KG1 (cell line): ENCODE measurements around the gene METTL8.
"Not testable (repeated sequence)": the region's sequence is repeated elsewhere in the genome, so short reads cannot be mapped to it uniquely, and the experiment has no call there.

Experiments
- DNase-seq: peaks from one replicate; lab custom pipeline; 2025; lab: John Stamatoyannopoulos, UW

The METTL8 gene

DNA sequence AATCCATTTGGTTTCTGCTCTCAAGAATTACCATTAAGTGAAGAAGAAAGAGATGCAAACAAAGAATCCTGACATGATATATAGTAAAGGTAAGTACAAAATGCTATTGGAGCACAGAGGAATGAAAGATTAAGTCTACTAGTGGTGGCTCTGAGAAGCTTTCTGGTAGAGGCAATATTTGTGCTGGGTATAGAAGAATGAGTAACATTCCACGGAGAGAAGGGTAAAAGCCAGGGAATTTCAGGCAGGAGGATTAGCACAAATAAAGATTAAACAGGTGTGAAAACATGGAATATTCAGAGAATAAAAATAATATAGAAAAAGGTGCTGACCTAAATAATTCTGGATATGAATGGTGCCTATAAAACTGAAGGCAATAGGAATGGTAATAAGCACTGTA, 31.8 kb downstream of the METTL8 start:
- DNase-seq = no peak

DNA sequence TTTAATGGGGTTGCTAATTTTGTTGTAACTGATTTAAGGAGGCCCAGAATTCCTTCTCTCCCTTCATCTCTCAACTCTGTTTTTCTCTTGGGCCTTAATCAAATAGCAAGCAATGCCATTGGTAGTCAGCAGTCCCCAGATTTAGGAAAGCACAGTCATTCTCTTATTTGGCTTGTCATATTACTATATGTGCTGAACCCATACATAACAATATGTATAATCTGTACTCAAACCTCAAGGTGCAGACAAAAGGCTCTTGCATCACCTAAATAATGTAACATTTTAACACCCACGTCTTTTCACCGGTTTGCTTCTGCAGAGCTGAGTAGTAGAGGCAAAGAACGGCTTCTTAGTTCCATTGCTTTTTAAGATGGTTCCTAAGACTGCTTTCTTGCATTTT, 33.4 kb downstream of the METTL8 start:
- no peak for DNase-seq

DNA sequence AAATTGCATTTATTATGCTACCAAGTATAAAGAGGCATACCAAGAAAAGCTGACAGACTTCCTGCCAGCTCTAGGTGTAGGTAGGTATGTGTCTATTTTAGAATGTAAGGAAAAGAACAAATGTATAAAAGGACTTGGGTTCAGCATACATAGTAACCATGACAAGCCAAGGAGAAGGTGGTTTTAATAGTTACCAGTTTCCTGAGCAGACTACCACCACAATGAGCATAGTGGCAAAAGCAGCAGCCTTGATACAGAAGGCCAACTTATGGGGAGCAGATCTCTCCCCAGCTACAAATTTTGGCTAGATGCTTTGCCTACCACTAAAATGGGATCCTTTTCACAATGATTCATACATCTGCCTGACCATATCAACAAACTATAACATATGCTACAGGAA, 34.5 kb downstream of the METTL8 start:
- no peak for DNase-seq

DNA sequence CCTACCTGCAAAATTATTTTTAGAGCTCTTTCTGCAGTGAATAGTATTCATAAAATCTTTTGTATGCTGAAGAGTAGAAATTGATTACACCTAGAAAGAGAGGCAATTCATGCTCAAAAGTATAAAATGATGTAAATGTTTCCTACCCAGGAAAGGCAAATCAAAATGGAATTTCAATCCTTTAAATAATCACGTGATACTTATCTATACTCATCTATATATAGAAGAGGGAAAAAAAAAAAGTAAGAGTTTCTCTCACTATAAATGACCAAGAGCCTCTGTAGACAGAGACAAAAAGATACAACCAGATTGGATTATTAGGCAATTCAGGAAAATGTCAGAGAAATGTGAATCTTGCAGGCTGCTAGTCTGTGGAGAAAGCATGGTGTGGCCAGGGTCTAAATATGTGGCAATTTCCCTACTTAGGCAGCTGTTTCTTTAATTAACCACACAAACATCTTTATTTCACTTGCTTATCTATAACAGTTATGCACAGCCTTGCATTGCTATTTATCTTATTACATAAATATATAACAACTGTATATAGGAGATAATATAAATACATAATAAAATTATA, 39.5 kb downstream of the METTL8 start:
- DNase-seq = no peak

DNA sequence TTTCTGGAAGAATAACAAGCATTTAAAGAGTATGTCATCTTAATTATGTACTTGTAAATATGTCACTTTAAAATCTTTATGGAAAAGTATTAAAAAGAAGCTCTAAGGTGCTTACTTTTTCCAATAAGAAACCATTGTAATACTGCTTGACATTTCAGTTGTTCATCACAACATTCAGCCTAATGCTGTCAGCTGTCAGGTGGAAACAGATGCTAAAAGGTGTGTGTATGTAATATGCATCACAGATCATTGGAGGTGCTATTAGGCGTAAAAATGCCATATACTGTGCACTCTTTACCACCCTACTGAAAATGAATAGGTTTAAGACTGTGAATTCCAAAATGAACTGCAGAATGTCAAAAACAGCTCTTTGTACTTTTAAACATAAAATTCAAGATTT, 40.3 kb downstream of the METTL8 start:
- no peak for DNase-seq

DNA sequence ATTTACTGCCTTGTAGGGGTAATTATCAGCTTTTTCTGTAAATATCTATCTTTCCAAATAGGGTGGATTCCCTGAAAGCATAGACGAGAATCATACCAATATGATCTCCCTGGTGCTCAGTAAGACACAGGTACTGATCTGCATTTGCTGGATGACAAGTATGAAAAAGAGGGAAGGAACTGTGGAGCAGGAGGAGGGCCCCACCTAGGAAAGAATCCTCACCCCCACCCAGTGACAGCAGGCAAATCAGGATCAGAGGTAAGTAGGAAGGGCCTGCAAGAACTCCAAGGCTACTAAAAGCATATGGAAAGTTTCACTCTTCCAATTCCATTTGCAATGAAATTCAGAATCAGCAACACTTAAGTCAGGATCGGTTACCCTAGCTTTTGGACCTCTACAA, 42.3 kb downstream of the METTL8 start:
- DNase-seq = no peak

DNA sequence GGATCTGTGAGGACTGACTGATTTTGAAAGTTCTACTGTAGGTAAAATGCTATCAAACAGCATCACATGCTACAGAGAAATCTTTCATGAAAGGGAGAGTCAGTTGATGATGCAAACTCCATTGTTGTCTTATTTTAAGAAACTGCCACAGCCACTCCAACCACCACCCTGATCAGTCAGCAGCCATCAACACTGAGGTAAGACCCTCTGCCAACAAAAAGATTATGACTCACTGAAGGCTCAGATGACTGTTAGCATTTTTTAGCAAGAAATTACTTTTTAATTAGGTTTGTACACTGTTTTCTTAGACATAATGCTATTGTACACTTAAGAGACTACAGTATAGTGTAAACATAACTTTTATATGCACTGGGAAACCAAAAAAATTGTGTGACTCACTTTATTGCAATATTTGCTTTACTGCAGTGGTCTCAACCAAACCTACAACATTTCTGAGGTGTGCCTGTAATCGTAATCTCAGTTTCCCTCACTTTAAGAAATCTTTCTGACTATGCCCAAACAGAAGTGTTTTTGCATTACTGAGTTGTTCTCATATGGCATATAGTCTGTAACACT, 42.8 kb downstream of the METTL8 start:
- no peak for DNase-seq

DNA sequence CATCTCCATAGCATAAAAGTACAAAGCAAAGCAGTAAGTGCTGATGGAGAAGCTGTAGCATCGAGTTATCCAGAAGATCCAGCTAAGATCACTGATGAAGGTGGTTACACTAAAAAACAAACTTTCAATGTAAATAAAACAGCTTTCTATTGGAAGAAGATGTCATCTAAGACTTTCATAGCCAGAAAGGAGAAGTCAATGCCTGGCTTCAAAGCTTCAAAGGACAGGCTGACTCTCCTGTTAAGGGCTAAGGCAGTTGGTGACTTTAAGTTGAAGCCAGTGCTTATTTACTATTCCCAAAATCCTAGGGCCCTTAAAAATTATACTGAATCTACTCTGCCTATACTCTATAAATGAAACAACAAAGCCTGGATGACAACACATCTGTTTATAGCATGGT, 44.0 kb downstream of the METTL8 start:
- DNase-seq = no peak

DNA sequence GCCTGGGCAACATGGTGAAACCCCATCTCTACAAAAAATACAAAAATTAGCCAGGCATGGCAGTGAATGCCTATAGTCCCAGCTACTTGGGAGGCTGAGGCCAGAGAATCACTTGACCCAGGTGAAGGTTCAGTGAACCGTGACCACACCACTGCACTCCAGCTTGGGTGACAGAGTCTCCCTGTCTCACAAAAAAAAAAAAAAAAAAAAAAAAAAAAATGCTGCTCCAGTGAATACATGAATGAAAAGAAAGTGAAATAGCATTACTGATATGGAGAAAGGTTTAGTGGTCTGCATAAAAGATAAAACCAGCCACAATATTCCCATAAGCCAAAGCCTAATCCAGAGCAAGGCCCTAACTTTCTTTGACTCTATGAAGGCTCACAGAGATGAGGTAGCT, 44.5 kb downstream of the METTL8 start:
- DNase-seq = no peak

DNA sequence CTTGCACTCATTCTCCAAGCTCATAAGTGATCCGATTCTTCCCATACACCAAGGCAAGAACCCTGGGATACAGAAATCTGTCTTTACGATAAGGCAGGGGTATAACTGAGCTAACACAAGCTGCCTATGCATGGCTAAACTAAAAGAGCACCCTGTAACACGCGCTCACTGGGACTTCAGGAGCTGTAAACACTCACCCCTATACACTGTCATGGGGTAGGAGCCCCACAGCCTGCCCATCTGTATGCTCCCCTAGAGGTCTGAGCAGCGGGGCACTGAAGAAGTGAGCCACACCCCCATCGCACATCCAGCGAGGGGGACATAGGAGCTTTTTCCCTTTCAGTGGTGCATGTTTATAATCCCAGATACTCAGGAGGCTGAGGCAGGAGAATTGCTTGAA, 46.7 kb downstream of the METTL8 start:
- no peak for DNase-seq

DNA sequence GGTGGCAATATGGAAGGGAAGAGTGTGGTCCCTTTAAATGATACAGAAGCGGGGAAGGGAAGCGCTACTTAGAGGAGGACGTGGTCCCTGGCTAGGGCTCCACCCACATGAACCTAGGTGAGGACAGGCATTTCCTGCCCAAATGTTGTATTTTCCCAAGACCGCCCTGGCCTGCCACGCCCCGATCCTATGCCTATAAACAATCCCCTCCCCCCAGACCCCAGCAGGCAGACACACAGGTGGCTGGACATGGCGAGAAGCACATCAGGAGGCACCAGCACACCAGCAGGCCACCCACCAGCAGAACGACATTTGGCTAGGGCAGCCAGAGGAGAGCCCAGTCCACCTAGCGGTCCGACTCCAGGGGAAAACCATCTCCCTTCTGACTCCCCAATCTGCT, 47.2 kb downstream of the METTL8 start:
- DNase-seq = no peak

DNA sequence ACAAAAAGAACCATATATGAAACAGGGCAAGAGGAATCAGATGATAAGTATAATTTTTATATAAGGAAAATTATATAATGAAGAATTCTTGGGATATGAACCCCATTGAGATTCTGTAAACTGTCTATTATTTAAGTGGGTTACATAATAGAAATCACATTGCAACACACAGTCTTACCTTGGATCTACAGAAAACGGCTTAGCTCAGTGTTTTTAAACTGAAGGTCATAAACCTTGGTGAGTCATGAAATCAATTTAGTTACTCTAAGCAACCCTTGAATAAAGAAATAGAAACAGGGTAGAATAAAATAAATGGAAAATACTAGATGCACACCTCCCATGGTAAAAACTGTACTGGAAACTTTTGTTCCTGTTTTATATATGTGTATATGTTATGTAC, 50.7 kb downstream of the METTL8 start:
- no peak for DNase-seq

DNA sequence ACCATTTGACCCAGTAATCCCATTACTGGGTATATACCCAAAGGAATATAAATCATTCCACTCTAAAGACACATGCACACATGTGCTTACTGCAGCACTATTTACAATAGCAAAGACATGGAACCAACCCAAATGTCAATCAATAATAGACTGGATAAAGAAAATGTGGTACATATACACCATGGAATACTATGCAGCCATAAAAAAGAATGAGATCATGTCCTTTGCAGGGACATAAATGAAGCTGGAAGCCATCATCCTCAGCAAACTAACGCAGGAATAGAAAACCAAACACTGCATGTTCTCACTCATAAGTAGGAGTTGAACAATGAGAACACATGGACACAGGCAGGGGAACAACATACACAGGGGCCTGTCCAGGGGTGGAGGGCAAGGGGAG, 51.6 kb downstream of the METTL8 start:
- not testable (repeated sequence) for DNase-seq

DNA sequence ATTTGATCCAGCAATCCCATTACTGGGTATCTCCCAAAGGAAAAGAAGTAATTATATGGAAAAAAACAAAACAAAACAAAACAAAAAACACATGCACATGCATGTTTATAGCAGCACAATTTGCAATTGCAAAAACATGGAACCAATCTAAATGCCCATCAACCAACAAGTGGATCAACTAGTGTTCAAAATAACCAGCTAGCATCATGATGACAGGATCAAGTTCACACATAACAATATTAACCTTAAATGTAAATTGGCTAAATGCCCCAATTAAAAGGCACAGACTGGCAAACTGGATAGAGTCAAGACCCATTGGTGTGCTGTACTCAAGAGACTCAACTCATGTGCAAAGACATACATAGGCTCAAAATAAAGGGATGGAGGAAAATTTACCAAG, 55.9 kb downstream of the METTL8 start:
- not testable (repeated sequence) for DNase-seq

DNA sequence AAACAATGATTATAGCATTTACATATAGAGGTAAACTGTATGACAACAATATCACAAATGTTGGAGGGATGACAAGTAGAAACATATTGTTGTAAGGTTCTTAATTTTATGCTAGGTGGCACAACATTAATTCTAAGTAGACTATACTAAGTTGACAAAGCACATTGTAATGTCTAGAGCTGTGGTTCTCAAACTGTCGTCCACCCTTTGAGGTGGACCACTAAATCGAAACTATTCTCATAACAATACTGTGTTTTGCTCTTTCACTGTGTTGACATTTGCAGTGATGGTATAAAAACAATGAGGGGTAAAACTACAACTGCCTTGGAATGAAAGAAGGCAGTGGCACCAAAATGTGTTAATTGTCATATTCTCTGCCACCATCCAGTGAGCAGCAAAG, 66.1 kb downstream of the METTL8 start:
- DNase-seq = no peak

DNA sequence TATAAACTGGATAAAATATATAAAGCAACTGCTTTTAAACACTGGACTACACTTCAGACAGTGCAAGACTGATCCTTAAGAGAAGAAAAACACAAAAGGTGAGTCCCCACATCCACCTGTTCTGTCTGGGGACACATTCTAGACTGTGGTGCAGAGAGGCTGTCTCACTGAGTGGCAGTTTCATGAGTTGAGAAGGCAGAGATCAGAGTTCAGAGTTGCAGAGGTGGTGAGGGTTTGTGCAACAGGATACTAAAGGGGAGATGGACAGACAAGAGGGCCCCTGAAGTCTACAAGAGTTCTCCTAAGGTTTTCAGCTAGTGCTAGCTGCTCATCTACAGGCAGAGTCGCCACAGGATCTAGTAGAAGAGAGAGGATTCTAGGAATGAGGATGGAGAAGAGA, 68.0 kb downstream of the METTL8 start:
- no peak for DNase-seq

DNA sequence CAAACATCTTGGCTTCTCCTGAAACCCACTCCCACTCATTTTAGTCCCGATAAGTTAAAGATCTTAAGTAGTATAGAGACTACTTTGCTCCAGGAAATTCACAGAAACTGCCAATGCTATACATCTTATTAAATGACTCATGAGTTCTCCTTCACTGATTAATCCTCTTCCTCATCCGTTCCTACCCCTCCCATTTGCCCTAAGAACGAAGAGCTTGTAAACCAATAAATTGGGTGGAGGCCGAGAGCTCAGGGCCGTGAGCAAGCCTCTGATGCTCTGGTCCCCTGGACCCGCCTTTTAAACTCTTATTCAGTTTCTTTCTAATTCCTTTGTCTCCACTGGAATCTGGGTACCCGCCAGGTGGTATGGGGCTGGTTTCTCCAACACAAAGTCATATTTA, 68.6 kb downstream of the METTL8 start:
- DNase-seq = no peak

DNA sequence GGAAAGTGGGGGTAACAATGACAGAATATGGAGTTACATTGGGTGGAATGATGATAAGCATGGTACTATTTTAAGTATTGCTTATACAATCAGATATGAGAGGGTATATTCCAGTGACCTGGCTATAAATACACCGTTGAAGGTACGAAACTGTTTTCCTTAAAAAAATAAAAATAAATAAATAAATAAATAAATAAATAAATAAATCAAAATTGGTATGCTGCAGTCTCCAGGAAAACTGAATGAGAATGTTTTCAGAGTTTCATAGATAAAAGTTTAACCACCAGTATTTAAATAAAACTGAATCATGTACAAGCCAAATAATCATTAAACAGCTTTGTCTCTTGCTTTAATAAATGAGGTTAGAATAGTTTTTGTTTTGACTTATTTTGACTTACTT, 71.4 kb downstream of the METTL8 start:
- no peak for DNase-seq

DNA sequence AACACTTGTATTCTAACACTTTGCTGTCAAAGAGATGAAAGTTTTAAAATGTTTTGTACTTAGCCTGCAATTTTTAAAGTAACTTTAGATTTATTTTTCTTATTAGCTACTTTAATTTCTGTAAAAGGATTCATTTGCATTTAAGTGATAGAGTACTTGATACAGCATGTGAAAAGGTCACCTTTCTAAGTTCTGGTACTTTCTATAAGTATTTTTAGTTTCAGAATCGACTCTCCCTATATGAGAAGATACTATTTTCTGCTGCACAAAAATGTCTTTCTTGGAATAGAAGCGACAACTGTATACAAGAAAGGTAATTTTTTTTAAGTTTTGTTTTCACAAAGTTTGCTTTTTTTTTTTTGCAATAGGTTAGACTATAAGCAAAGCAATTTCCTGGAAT, 72.9 kb downstream of the METTL8 start:
- no peak for DNase-seq

DNA sequence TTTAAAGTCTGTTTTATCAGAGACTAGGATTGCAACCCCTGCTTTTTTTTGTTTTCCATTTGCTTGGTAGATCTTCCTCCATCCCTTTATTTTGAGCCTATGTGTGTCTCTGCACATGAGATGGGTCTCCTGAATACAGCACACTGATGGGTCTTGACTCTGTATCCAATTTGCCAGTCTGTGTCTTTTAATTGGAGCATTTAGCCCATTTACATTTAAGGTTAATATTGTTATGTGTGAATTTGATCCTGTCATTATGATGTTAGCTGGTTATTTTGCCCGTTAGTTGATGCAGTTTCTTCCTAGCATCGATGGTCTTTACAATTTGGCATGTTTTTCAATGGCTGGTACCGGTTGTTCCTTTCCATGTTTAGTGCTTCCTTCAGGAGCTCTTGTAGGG, 80.0 kb downstream of the METTL8 start:
- not testable (repeated sequence) for DNase-seq

DNA sequence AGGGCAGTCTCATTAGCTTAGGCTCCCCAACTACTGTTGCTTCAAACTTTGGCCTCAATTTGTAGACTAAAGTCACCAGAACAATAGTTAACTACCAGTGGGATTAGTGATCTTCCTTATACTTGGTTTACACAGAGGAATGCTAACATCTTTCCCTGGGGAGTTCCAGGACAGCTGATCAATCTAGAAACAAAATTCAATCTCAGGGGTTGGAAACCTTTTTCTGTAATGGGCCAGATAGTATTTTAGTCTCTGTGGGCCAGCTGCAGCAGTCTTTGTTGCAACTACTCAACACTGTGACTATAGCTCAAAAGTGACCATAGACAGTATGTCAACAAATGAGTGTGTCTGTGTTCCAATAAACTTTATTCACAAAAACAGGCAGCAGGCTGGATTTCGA, 85.7 kb downstream of the METTL8 start:
- no peak for DNase-seq

DNA sequence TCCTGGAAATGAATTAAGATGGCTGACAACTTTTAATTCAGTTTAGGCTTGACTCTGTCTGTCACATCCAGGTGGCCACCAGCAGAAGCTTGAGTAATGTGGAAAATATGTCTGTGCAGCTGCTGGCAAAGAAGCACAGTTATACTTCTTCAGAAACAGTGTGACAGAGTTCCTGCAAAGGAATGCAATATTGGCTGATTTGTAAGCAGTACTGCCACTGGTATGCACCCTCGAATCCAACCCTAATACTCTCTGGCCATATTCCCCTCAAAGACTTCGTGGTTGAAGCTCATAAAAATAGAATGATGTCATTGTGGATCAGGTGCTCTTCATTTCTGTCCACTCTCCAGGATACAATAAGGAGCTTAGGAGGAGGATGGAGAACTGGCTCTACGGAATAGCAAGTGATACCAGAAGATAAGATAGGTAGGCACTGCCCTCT, 86.2 kb downstream of the METTL8 start:
- no peak for DNase-seq

DNA sequence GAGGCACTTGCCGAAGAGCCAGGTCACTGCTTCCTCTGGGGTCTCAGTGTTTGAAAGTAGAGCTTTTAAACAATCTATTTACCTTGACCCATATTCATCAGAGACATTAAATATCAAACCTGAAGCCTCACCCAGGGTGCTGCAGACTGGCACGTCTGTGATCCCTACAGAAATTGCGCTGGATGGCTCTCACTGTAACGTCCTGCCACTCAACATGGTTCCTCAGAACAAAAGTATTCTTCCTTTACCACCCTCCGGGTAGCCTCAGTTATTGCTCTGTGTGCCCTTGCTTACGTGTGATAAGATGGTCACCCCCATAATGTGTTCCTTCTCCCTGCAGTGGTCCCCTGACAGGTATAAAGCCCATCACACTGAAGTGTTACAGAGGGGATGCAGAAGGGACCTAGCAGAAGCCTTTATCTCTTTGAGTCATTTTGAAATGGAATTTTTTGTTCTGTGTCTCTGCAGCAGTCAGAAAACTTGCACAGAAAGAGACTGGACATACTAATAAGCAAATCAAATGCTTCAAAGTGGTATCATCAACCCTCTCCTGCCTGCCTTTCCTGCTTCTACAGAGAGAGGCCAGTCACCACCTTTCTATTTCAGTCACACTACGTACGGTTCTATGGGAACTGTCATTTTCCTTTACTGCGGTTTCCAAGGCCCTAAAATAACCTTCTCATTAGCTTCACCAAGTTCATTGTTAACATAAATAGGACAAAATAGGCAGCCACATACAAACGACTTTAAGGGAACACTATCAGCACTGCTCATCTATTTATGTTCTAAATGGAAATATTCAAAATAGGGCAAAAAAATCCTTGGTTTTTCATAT, 86.8 kb downstream of the METTL8 start:
- no peak for DNase-seq
